Measurements from ENCODE around the gene RFC3.
A peak's percentile ranks its signal among the peaks of the same experiment; 100 is the strongest.

Gene RFC3

GRCh38 chr13:33815011-33815550, 2.9 kb upstream of the RFC3 start:
- TF ChIP-seq ZNF521 (tag by site-specific recombination; IDR thresholded peaks at IDR 0.05), result no peak
- no peak for TF ChIP-seq ZBTB7A (tag by site-specific recombination; IDR thresholded peaks at IDR 0.05; ENCODE audit: low read depth)
- TF ChIP-seq KLF7 (tag by site-specific recombination; IDR thresholded peaks at IDR 0.05; ENCODE audit: borderline replicate concordance), result no peak
- no peak for TF ChIP-seq ZSCAN23 (tag by site-specific recombination; IDR thresholded peaks at IDR 0.05)
- TF ChIP-seq ZSCAN16 (tag by site-specific recombination; IDR thresholded peaks at IDR 0.05), result no peak
- TF ChIP-seq ZSCAN5A (tag by site-specific recombination; IDR thresholded peaks at IDR 0.05), result no peak
- TF ChIP-seq ZNF175 (tag by site-specific recombination; IDR thresholded peaks at IDR 0.05), result no peak
- no peak for TF ChIP-seq ZNF157 (tag by site-specific recombination; IDR thresholded peaks at IDR 0.05)
- TF ChIP-seq ZNF184 (tag by site-specific recombination; IDR thresholded peaks at IDR 0.05), result no peak
- TF ChIP-seq HIC1 (tag by site-specific recombination; IDR thresholded peaks at IDR 0.05), result no peak
- no peak for TF ChIP-seq ZNF830 (tag by site-specific recombination; IDR thresholded peaks at IDR 0.05; ENCODE audit: low read depth)
- no peak for TF ChIP-seq ZNF112 (tag by site-specific recombination; IDR thresholded peaks at IDR 0.05)
- no peak for TF ChIP-seq ZNF16 (tag by site-specific recombination; IDR thresholded peaks at IDR 0.05; ENCODE audit: low read depth)
- no peak for TF ChIP-seq ZNF660 (tag by site-specific recombination; IDR thresholded peaks at IDR 0.05)
- TF ChIP-seq HOXD13 (CRISPR knock-in tag; IDR thresholded peaks at IDR 0.05; ENCODE audit: borderline replicate concordance), result no peak
- TF ChIP-seq ZNF114 (tag by site-specific recombination; IDR thresholded peaks at IDR 0.05), result no peak
- TF ChIP-seq PRDM1 (tag by site-specific recombination; IDR thresholded peaks at IDR 0.05), result no peak
- no peak for TF ChIP-seq ZNF350 (tag by site-specific recombination; IDR thresholded peaks at IDR 0.05)
- no peak for TF ChIP-seq ZBTB44 (tag by site-specific recombination; IDR thresholded peaks at IDR 0.05)
- CTCF ChIA-PET, result no interaction called here

GRCh38 chr13:33816912-33817311, 1.0 kb upstream of the RFC3 start:
- Histone ChIP-seq H3K4me1 (ENCODE audit: control insufficient read depth, insufficient read depth, low read length) (no peaks in the 10 kb centered on the region), H3K4me3 (ENCODE audit: low read depth, low read length) (no peak overlapping the region), H3K36me3 (ENCODE audit: control insufficient read depth in 2 of 2, insufficient read depth in 1 of 2, low read length in 2 of 2) (peaks cover 3 to 18% of the 10 kb centered on the region in 2 experiments; a peak in 2 of 3 replicates), H3K9me3 (ENCODE audit: control insufficient read depth, insufficient read depth, low read depth, low read length) (no peaks in the 10 kb centered on the region), H3K27ac (ENCODE audit: extremely low read depth, low read depth, low read length) (no peak overlapping the region)
- POLR2A ChIA-PET, result no interaction called here
- CTCF ChIA-PET, result no interaction called here
- TF ChIP-seq ZNF26 (tag by site-specific recombination; IDR thresholded peaks at IDR 0.05) (no peak), ZNF623 (tag by site-specific recombination; IDR thresholded peaks at IDR 0.05) (peak; percentile 71)

More at GRCh38 chr13:33815011-33815550, 2.9 kb upstream of the RFC3 start:
- POLR2A ChIA-PET, result no interaction called here
- Histone ChIP-seq H3K4me3 (ENCODE audit: low read depth, low read length) (no peak overlapping the region), H3K4me1 (ENCODE audit: control insufficient read depth, insufficient read depth, low read length) (no peaks in the 10 kb centered on the region), H3K27ac (ENCODE audit: extremely low read depth, low read depth, low read length) (no peak overlapping the region), H3K36me3 (ENCODE audit: control insufficient read depth in 2 of 2, insufficient read depth in 1 of 2, low read length in 2 of 2) (peaks cover 0 to 2% of the 10 kb centered on the region in 2 experiments; a peak in 1 of 3 replicates), H3K9me3 (ENCODE audit: control insufficient read depth, insufficient read depth, low read depth, low read length) (no peaks in the 10 kb centered on the region)

All from HEK293 (cell line).